Activated naive CD4-positive, alpha-beta T cell treated with anti-CD3 and anti-CD28 coated beads, Interleukin-2, amount 50 U/mL, for 72 hours (primary cell): ENCODE measurements around the gene CEBPZOS. TPM values are rescaled to one million over a fixed set of nuclear protein-coding genes. Genes with fewer than 3 reads are reported as not detected.

Experiments used
- total RNA-seq, 2 donors: library from RNA; stranded (reverse); gene quantifications; one replicate each; pipeline ENCODE4 v1.2.3, GENCODE V29; 2022

Gene CEBPZOS
- total RNA-seq, 2 donors from 2014 or later = 29.1 to 46.9 TPM

Other genes starting within 250 kb of the CEBPZOS start
- 10 to 100 TPM; 29.8 to 37.2 TPM for gene STRN, start 230.0 kb upstream of the CEBPZOS start, total RNA-seq
- 10 to 100 TPM; 17.1 to 21.1 TPM for gene HEATR5B, start 112.1 kb upstream of the CEBPZOS start, total RNA-seq
- 10 to 100 TPM in 1 of 2 donors, 1 to 10 TPM in 1; 9.4 to 26.8 TPM for gene GPATCH11, start 112.0 kb upstream of the CEBPZOS start, total RNA-seq
- gene EIF2AK2, start 39.5 kb upstream of the CEBPZOS start, total RNA-seq = 10 to 100 TPM; 32.0 to 68.6 TPM
- gene SULT6B1, start 7.8 kb upstream of the CEBPZOS start, total RNA-seq = not detected
- 10 to 100 TPM; 60.6 to 79.1 TPM for gene CEBPZ, start 35.1 kb downstream of the CEBPZOS start, total RNA-seq
- 10 to 100 TPM; 21.7 to 26.5 TPM for gene NDUFAF7, start 35.2 kb downstream of the CEBPZOS start, total RNA-seq
- 10 to 100 TPM; 18.1 to 20.6 TPM for gene PRKD3, start 128.3 kb downstream of the CEBPZOS start, total RNA-seq
- gene QPCT, start 148.1 kb downstream of the CEBPZOS start, total RNA-seq = 1 to 10 TPM in 1 of 2 donors, not detected in 1; 1.5 TPM